ENCODE data around the gene PCYT2.

Gene PCYT2

DNA sequence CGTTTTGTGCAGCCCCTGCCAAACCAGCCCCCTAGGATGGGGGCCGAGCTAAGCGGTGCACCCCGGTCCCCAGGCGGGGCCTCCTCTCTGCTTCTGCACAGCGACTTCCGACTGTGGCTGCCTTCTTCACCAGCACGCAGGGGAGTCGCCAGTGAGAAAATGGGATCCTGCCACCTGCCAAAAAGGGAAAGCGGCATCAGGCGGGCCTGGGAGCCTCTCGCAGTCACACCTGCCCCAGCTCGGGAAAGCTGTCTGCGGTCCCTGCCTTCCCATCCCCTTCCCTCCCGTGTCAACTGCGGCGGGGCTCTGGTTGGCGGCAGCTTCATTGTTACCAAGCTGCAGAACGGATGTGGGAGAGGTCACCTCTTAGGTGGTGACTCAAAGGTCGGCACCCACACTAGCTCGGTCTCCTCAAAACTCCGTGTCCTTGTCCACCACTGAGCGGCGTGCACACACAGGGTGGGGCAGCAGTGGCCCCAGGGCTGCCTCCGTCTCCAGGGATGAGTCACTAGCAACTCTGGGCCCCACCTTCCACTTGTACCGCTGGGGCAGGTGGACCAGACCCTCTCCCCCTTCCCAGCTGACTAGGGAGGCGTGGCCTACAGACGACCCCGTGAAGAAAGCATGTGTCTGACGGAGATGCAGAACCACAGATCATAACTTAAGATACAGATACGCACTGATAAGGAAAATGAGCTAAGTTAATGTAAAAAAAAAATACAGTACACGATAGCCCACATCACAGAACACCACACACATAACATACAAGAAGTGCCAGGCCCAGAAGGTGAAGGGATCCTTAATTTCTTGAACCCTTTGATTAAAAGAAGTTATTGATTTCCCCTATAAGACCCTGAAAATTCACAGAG lies 1.5 kb upstream of the PCYT2 start:
- DNase-seq: no peak

DNA sequence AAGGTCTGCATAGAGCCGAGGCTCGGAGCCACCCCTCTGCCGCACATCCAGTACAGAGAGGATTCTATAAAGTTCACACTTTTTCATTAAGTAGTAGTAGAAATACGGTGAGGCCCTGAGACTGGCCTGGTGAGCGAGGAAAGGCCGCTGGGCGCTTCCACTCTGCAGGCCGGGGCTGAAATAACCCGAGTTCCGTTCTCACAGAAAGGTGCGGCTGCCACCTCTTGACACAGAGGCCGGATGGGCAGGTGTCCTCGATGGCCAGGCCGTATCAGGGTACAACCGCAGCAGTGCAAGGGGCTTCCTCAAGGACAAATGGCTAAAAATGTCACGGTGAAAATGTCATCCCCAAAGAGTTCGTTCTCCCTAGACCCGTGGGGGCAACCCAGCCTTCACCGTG lies 770 bp upstream of the PCYT2 start:
- DNase-seq: no peak

DNA sequence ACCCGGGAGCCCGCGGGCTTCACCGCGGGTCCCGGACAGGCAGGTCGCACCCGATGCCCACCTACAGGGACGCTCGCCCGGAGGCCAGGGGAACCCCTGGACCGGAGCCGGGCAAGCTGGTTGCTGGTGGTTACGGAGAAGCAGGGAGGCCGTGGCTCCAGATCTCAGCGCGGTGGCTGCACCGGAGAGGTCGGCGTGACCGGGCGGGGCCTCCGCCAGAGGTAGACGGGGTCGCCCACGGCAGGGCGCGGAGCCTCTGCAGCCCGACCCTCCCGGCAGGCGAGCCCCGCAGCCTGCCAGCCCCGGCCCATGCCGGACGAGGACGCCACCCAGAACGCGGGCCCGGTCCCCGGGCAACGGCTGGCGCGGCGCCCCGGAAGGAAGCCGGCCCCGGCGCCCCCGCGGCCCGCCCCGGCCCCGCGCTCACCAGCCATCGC lies 341 bp downstream of the PCYT2 start:
- peak in 1 of 14 donors; percentile 53 for DNase-seq

DNA sequence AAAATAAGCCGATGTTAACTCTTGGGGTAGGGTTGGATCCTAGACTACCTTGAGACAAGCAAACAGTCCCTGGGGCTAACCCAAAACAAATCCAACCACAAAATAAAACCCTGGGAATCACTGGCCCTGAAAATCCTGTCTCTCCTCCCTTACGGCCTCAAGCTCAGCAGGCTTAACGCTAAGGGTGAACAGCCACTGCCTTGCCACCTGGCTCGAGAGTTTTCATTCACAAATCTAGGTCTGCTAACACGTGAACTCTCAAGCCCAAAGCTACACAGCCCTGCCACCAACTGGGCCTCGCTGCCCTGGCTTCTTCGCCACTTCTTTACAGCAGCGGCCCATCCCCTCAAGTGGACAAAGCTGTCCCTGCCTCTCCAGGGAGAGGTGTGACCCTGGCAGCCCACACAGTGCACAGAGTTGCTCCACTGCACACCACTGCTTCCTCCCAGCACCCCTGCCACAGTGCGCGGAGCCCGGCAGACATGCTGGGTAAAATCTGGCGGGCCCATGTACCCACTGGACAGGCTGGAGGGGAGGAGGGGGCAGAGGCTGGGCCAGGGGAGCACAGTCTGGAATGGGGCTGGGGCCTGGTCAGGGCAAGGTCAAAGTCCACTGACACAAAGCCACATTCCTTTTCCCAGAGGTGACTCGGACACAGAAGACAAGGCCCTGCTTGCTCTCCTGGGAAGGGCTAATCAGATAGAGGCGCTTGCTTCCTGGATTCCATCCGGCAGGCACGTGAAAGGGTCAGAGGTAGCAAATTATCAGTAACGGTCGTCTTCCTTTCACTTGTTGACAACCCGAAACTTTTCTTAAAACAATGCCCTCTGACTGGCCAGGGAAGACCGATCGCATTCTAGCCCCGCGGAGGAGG lies 996 bp downstream of the PCYT2 start:
- DNase-seq: peak in 1 of 14 donors; percentile 18

DNA sequence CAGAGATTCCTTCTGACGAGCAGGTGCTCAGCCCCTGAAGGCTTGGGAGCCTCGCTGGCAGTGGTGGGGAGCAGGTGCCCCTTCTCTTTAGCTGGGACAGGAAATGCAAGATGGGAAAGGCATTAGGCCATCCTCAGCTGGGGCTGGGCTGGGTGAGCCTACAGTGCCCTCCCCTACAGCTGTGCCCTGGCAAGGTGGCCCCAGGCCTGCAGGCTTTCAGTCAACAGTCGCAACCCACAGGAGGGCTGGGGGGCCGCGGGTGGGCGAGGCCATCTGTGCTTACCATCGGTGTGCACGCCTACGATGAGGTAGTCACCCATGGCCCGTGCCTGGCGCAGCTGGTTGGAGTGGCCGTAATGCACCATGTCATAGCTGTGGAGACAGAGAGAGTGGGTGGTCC lies 2.0 kb downstream of the PCYT2 start:
- no peak for DNase-seq

DNA sequence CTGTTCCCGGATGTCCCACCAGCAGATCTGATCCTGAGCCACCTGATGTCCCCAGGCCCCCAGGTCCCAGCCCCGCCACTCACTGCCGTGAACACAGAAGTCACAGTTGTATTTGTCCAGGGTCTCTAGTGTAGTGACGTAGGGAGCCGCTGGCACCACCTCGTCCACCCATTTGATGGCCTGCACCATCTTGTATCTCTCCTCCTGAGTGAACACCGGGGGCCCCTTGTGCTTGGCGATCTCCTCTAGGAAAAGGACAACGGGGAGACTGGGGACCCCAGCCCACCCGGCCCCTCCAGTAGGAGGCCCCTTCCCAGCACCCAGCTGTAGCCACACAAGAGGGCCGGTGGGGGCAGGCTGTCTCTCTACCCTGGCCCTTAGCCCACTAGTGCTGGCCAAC lies 2.4 kb downstream of the PCYT2 start:
- no peak for DNase-seq

DNA sequence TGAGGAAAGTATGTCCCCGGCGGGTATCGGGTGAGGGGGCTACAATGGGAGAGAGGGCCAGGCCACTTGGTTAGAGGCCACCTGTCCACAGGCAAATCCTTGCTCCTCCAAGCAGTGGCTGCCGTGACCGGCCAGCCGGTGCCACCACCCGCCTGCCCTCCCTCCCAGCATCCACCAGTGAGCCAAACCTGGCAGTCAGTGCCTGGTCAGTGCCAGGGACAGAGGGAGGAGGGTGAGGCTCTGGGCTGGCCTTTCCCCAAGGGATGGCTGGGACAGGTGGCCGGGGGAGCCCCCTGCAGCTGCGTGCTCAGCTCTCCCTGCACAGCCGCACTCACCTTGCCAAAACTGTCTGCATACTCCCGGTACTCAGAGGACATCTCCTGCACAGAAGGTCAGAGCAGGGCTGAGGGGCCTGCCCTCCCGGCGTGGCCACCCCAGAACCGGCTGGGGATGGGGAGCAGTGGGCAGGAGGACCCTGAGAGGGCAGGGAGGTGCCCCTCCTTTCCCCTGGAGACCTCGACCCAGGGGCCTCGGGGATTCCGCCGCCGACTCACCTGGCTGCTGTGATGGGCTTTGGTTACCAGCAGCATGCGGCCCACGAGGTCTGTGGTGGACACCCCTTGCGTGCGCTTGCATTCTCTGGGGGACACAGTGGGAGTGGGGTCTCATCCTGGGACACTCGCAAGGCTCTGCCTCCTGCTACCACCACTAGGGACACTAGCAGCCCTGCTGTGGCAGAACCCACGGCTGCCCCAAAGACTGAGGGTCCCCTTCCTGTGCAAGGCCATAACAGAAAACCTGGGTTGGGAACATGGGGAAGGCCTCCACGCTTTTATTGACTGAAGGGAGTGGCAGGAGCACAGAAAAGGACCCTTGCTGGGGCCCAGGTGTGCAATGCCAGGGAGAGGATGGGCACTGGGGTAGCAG lies 3.7 kb downstream of the PCYT2 start:
- peak in 1 of 14 donors; percentile 85 for DNase-seq

DNA sequence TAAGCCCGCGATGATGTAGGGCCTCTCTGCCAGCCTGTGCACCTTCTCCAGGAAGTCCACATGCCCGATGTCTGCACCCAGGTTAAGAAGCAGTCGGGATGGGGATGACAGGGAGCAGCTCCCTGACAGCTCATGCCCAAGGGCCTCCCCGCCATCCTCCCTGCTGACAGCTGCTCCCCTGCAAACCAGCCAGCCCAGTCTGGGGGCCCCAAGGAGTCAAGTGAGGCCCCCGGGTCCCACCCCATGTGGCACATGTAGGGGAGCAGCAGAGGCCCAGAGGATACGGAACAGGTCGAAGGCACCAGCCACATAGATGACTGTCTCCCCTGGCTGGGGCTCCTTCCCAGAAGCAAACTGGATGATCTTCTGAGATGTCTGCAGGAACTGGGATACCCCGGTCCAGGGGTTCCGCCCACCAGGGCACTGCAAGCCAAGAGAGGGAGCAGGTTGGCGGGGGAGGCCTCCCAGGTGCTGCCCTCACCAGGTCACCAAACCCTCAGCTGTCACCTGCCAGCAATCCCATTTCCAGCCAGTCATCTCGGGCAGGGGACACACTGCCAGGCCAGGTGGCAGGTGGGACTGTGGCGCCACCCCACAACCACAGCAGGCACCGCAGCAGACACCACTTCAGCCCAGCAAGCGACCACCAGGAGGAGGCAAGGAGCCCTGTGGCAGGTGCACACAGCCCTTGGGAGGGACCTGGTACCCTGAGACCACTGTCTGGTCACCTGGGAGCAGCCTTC lies 4.6 kb downstream of the PCYT2 start:
- no peak for DNase-seq

DNA sequence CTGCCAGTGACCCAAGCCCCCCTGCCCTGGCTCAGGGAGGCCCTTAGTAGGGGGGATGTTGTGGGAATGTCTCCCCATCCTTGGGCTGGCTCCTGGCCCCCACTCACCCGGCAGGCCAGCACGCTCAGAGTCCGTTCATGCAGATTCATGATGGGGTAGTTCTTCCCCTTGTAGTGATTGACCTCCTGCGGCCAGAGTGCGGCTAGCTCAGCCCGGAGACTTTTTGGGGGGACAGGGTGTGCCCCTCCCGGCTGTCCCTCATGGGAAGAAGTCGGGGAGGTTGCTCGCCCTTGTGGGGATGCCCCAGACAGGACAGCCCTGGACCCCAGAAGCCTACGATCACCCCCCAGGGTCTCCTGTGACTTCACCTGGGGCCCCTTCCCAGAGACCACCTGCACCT lies 5.2 kb downstream of the PCYT2 start:
- no peak for DNase-seq

DNA sequence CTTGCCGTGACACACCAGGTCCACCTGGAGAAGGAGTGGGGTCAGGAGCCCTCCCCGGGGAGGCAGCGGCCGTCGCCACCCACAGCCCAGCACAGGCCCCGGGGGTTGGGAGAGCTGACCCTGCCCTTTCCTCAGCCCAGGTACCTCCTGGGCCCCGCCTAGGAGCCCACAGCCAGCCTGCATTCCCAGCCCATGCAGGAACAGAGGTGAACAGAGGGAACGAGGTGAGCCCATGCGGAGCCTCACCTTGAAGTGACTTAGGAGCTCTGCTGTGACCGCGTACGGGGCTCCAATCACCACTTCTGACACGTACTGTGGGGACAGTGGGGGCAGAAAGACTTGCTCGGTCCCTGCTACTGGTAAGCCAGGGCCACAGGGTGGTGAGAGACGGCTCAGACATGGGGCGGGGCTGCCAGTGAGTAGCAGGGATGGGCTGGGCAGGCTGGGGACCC lies 5.7 kb downstream of the PCYT2 start:
- no peak for DNase-seq

DNA sequence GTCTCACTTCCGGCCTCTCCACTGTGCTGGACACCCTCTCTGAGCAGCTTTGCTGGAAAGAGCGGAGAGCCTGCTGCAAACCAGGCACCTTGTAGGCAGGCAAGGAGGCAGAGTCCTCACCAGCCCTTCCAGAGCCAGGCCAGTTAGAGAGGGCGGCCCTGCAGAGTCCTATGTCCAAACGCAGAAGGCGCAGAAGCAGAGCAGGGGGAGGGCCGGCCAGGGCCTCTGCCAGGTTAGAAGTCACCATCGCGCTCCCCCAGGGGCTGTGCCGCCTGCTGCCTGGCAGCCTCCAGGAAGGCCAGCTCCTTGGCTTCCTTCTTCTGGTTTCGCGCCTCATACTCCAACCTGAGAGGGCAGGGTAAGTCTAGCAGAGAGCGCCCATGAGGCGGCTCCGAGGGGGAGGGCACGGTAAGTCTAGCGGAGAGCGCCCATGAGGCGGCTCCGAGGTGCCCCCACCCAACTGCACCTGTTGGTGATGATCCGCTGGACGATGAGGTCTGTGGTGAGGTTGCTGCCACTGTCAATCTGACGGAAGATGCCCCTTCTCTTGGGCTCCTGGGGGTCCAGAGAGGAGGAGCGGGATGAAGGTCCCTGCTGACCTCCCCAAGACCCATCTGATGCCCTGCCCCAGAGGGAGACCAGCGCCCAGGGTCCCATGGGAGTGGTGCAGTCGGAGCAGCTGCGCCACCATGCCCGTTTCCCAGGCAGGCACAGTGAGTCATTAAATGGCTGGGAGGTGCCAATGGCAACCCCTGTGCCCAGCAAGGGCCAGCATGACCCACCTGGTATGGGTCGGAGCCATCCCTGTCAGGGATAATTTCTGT lies 6.4 kb downstream of the PCYT2 start:
- no peak for DNase-seq

DNA sequence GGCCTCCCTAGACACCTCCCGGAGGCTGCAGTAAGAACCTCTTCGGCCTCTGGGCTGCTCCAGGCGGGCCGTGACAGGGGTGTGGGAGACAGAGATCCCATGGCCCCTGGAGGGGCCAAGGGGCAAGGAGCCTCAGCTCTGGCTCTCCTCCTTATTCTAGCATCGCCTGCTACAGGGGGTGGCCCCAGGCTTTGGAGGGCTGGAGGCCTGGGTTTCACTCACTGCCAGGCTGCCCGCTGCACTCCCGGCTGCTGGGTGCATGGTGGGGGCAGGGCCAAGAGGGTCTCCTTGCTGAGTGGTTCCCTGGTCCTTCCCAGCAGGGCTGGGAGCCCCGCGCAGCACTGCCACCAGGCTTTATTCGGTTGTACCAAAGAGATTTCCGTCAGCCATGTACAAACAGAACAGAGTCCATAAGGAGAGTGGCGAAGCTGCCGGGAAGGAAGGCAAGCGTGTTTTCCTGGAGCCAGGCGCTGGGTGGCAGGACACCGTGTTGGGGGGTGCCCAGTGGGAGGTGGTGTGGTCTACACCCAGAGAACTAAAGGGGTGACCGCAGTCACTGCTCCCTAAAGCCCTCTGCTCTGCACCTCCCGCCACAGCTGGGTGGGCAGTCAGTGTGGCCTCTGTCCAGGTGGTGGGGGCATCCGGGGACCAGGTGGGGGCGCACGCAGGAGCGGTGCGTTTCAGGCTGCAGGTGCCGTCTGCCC lies 7.2 kb downstream of the PCYT2 start:
- DNase-seq: no peak

DNA sequence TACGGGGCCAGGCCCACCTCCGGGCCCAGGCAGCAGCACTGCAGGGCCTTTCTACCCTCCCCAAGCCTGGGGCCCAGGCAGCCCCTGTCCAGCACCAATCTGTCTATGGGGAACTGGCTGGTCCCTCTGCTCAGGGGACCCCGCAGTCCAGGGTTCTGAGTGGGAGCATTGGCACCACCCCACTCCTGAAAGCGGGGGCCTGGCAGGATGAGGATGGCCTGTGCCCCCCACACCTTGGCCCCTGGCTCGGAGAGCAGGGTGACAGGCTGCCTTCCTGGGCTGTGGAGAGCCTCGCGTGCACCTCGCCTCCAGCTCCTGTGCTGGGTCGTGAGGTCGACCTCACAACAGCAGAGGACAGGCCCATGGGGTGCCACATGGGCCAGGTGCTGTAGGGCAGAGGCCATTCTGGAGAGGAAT lies 7.8 kb downstream of the PCYT2 start:
- no peak for DNase-seq

DNA sequence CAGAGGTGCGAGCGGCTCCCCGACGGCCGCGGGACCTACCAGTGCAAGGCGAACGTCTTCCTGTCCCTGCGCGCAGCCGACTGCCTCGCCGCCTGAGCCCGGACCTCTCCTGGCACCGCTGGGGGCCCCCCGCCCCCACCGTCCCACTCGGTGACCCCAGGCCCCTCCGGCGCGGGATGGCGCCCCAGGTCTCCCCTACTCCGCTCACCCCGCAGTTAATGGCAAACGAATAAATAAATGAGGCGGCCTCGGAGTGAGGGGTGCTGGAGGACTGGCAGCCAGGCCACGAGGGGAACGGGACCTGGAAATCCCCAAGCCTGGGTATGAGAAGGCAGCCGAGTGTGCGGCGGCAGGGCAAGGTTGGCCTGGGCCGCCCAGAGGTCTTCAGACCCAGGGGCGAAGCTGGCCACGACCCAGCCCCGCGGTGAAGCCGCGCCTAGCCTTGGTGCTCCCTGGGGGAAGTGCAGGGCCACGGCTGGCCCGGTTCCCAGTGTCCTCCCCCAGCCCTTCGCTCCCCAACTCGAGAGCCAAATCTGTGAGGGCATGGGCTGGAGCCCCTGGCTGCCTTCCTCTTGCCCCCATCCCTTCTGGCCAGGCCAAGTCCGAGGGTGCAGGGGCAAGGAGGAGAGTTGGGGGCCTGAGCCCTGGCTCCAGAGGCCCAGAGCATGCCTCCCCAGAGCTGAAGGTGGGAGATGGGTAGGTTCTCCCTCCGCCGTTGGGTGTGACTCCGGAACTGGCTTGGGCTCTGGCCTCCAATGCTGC lies 8.4 kb downstream of the PCYT2 start:
- no peak for DNase-seq

DNA sequence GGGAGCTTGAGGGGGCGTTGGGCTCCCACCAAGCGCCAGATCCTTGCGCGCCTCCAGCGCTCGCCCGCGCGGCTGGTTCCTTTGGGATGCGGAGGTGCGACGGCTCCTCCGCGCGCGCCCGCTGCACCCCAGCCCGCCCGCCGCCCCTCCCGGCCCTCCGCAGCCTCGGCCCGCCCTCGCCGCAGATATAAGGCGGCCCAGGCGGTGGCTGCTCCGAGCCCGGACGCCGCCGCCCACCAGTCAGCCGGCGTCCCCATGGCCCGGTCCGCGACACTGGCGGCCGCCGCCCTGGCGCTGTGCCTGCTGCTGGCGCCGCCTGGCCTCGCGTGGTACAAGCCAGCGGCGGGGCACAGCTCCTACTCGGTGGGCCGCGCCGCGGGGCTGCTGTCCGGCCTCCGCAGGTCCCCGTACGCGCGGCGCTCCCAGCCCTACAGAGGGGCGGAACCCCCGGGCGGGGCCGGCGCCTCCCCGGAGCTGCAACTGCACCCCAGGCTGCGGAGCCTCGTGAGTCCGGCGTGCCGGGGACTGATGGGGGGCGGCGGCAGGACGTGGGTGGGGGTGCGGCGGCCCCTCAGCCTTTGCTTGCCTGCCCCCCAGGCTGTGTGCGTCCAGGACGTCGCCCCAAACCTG lies 9.1 kb downstream of the PCYT2 start, which contains the start of gene NPB:
Gene NPB (plus strand): TSS at position 216 of the 630 bp plus-strand sequence. CDS start 40 bp downstream, at position 256.
- peak in 2 of 14 donors; percentile 22 to 49 for DNase-seq

DNA sequence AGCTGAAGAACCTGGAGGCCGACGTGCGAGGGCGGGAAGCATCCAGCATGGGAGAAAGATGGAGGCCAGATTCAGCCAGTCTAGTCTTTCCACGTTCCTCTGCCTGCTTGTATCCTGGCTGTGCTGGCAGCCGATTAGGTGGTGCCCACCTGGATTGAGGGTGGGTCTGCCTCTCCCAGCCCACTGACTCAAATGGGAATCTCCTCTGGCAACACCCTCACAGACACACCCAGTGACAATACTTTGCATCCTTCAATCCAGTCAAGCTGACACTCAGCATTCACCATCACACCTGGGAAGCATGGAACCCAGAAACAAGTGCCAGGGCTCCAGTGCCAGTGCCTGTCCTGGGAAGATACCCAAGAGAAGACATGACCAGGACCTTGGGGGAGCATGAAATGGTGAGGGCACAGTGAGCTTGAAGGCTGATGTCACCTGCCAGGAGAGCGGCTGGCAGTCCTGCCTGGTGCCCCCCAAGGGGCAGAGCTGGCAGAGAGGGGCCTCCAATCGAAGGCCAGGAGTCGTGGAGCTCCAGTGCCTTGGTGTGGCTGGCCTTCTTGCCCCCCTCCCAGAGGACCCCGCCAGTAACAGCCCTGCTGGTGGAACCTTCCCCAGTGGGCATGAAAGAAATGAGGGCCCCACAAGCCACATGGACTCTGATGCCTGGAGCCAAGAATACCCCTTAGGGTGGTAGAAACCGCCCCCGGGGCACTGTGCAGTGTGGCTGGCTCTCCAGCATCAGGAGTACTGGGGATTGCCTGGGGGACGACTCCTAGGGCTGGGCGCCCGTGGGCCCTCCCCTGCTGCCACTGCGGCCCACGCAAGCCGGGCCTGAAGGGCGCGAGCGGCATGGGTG lies 9.8 kb downstream of the PCYT2 start:
- DNase-seq: no peak

DNA sequence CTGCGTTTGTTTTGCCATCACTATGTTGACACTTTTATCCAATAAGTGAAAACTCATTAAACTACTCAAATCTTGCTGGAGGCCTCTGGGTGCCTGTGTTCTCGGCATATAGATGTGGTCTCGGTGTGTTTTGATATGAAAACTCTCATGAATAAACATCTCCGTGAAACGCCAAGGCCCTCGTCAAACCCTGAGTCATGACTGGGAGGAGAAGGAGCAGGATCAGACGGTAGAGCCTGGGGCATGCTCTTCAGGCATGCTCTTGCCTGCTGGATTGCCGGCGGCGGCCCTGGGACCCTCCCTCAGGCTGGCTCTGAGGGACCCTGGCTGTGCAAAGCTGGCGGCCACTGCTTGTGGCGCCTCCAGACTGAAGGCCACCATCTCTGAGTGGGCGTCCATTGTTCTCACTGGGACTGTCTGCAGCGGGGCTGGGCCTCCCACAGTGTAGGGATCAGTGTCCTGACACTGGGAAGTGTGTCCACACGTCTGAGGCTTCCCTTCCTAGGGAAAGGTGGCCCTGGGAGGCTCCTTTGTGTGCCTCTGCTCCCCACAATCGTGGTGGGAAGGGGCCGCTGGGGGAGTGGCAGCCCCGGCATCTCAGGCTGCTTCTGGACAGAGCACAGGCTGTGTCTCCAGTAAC lies 10.9 kb downstream of the PCYT2 start:
- no peak for DNase-seq
